IPS-NIHi11 (cell line): ENCODE data around the gene LOC101059915.
"Not testable (repeated sequence)": the region's sequence is repeated elsewhere in the genome, so short reads cannot be mapped to it uniquely, and the experiment has no call there.

Experiments
- DNase-seq: peaks from one replicate; pipeline ENCODE4 v3.0.0; 2012; ENCODE audit warnings: mixed read lengths, low spot score

The LOC101059915 gene

DNA sequence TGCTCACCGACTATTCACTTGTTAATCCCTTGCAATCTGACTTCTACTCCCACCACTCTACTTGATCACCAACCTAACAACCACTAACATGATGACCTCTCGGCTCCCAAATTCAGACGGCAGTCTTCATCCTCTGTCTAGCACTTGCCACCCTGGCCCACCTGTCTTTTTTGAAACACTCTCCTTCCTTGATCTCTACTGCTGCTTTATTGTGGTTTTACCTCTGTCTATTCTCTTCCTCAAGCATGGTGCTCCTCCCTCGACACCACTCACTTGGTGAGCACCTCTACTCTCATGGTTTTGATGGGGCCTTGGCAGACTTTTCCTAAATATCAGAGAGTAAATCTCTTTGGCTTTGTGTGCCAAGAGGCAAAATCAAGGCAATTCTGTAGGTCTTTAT lies 27.3 kb upstream of the LOC101059915 start:
- DNase-seq: no peak

- not testable (repeated sequence) for DNase-seq
These were observed 22.9 kb upstream of the LOC101059915 start for GRCh38 chrX:71644406-71644805.

GRCh38 chrX:71650333-71650969 lies 16.9 kb upstream of the LOC101059915 start:
- no peak for DNase-seq

GRCh38 chrX:71652405-71652804 lies 14.9 kb upstream of the LOC101059915 start:
- DNase-seq: peak; percentile 50

DNA sequence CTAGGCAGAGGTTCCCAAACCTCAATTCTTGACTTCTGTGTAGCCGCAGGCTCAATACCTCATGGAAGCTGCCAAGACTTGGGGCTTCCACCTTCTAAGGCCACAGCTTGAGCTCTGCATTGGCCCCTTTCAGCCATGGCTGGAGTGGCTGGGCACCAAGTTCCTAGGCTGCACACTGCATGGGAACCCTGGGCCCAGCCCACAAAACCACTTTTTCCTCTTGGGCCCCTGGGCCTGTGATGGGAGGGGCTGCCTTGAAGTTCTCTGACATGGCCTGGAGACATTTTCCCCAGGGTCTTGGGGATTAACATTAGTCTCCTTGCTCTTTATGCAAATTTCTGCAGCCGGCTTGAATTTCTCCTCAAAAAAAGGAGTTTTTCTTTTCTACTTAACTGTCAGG lies 14.0 kb upstream of the LOC101059915 start:
- DNase-seq: no peak

DNA sequence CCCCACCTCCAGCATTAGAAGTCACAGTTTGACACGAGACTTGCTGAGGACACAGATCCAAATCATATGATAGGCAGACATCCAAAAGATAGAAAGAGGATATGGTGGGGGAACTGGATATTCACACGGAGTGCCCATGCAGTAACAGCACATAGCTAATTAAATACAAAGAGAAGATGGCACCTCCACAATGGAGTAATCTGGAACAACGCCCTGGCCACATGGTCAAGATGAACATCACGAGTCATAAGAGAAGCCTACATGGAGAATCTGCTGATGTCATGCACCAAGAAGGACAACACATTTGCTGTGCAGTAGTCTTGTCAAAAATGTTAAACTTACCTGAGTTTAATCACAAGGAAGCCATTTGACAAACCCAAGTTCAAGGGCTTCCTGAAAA lies 10.1 kb upstream of the LOC101059915 start:
- DNase-seq: no peak

GRCh38 chrX:71659342-71659741 lies 8.0 kb upstream of the LOC101059915 start:
- DNase-seq: no peak

GRCh38 chrX:71659959-71660358 lies 7.4 kb upstream of the LOC101059915 start:
- no peak for DNase-seq

GRCh38 chrX:71660562-71661416 lies 6.6 kb upstream of the LOC101059915 start:
- no peak for DNase-seq

DNA sequence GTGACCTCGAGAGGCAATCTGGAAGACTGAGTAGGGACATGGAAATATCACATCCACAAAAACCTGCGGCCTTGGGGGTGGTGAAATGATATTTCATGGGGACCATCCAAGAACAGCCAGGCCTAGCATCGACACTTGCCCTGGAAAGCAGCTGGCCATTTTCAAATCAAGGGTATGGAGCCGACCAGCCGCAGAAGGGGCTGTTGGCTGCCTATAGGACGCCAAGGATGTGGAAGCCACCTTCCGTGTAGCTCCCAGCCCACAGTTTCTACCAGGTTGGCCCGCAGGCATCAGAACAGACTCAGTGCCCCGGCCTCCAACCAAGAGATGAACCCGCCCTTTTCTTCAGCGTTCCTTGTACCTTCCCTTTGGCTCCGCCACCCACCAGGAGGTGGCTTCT lies 5.4 kb upstream of the LOC101059915 start:
- no peak for DNase-seq

DNA sequence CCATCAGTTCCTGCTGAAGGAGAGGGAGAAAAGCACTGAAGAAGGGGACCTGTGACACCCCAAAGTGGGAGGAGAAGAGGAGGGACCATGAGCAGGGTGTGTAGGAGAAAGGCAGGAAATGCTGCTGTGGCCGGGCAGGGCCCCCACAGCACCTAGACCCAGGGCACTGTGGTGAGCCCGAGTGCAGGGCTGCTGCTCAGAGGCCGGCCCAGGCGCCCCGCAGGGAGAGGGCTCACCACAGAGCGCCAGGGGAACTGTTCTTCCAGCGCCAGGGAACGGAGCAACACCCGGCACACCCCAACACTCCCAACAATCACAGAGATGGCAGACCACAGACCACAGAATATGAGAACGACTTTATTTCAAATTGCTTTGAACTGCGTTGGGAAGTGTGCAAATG lies 4.7 kb upstream of the LOC101059915 start:
- not testable (repeated sequence) for DNase-seq

DNA sequence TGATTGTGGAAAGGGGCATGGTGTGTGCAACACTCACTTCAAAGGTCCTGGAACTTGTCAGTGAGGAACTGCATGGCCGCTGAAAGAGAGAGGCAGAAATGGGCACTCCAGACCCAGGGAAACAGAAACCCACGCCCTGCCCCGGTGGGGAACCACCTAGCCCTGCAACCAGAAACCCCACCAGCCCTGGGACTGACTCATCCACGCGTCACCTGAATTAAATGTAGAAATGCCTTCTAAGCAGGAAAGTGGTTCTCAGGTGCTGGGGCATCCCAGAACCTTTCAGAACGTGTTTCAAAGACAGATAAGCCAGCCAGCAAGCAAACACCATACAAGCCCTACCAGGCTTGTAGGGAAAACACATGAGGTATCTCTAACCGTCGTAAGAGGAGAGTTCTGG lies 4.1 kb upstream of the LOC101059915 start:
- not testable (repeated sequence) for DNase-seq

- DNase-seq: peak; percentile 68
These were observed 3.1 kb upstream of the LOC101059915 start for GRCh38 chrX:71664202-71664601.

GRCh38 chrX:71664889-71665491 lies 2.4 kb upstream of the LOC101059915 start:
- DNase-seq: no peak

- DNase-seq: no peak
These were observed 1.6 kb upstream of the LOC101059915 start for GRCh38 chrX:71665747-71666146.

- DNase-seq: no peak
These were observed 814 bp upstream of the LOC101059915 start for GRCh38 chrX:71666240-71667223.

DNA sequence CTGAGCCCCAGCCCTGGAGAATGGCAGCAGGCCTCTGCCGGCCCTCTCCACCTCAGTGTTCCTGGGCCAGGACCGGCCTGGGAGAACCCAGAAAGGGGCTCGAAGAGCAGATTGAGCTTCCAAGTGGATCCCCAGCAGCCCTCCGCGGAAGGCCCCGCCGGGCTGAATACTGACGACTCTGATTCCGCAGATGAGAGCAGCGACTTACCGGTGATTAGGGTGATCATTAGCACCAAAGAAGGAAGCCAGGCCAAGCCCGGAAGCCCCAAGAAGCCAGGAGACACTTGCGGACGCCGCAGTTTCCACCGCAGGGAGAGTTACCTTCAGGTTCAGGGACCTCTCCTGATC lies 876 bp downstream of the LOC101059915 start:
- no peak for DNase-seq

DNA sequence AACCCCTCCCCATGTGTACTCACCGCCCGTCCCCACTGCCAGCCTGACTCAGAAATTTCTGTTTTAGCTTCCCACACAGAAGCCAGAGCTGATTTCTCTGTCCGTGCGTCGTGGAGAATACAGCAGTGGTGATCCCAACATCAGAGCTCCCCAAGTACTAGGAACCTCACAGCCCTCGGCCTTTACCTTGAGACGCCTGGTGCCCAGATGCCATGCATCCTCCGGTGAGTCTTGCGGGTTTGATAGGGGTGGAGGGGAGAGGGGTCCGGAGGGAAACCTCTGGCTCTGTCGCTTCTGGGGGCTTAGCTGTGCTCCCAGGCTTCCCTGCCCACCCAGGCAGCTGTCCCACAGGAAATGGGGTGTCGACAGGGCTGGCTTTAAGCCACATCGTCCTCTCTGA lies 2.1 kb downstream of the LOC101059915 start:
- DNase-seq: no peak

- peak; percentile 46 for DNase-seq
These were observed 2.6 kb downstream of the LOC101059915 start for GRCh38 chrX:71669947-71670346.

DNA sequence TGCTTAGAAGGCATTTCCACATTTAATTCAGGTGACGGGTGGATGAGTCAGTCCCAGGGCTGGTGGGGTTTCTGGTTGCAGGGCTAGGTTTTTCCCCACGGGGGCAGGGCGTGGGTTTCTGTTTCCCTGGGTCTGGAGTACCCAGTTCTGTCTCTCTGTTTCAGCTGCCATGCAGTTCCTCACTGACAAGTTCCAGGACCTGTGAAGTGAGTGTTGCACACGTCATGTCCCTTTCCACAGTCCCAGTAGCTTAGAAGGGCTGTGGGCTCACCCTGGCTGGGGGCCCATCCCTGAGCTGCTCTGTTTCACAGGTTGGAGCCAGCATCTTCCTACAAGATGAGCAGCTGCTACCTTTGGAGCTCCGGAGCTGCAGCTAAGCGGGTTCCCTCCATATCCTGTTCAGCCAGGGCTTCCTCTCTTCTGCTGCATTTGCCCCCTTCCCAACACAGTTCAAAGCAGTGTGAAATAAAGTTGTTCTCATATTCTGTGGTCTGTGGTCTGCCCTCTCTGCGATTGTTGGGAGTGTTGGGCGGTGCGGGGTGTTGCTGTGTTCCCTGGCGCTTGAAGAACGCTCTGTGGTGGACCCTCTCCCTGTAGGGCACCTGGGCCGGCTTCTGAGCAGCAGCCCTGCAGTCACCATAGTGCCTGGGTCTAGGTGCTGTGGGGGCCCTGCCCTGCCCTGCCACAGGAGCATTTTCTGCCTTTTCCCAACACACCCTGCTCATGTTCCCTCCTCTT lies 3.9 kb downstream of the LOC101059915 start:
- DNase-seq: no peak

DNA sequence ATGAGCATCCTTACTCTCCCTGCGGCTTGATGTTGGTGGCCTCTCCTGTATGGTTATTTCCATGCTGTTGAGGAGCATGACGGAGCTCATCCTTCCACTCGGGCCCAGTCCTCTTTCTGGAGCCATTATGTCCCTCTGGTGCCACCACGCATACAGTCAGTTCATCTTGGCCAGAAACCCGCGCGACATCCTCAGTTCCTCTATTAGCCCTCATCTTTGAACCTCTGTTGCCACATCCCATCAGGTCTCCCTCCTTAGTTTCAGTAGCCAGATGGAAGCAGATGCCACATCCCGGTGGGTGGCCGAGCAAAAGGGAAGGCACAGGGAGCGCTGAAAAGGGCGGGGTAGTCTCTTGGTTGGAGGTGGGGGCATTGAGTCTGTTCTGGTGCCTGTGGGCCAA lies 4.6 kb downstream of the LOC101059915 start:
- DNase-seq: no peak
